ENCODE data around the gene ZFP1.

DNA sequence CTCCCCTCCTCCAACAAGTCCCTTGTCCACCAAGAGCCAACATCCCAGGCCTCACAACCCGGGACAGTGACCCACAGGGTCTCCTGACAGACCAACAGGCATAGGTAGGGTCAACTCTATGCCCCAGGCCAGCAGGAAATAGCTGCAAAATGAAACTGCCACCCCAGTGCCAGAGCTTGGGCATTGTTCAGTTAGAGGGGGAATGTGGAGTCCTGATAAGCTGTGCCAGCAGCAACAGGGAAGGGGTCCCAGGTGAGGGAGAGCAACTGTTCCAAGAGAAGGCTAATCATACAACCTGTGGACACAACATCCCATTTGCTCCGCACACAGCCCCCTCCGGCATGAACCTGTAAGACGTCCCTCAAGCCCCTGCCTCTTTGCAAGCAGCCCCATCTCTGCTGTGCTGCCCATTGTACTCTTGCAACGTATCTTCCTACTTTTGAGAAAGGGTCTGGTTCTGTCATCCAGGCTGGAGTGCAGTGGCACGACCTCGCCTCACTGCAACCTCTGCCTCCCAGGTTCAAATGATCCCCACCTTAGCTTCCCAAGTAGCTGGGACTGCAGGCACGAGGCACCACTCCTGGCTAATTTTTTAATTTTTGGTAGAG lies 41.4 kb downstream of the ZFP1 start:
- no peak for TF ChIP-seq STAT6 (CRISPR knock-in tag; conservative IDR thresholded peaks at IDR 0.05; ENCODE audit: low read depth)
- no peak for TF ChIP-seq CTCF (IDR thresholded peaks at IDR 0.05)
- TF ChIP-seq ZNF232 (CRISPR knock-in tag; IDR thresholded peaks at IDR 0.05), result no peak
